IPS-18c (cell line): ENCODE measurements around the gene FAT2.
"Not testable (repeated sequence)": the region's sequence is repeated elsewhere in the genome, so short reads cannot be mapped to it uniquely, and the experiment has no call there.

Experiments
- H3K4me3 ChIP-seq: 2 replicates; pipeline ENCODE4 v1.7.0; 2013; ENCODE audit warnings: low read depth, mild to moderate bottlenecking, low read length, moderate library complexity; ENCODE audit not compliant: insufficient read depth
- H3K9me3 ChIP-seq: one replicate; pipeline ENCODE4 v1.6.1; 2013; ENCODE audit warnings: mild to moderate bottlenecking, low read length, moderate library complexity; ENCODE audit not compliant: control insufficient read depth, insufficient read depth

The FAT2 gene

GRCh38 chr5:151592855-151593408 lies 1.8 kb upstream of the FAT2 start:
- H3K4me3 ChIP-seq = no peak overlapping the region
- peaks cover 2% of the 10 kb centered on the region for H3K9me3 ChIP-seq

- no peak overlapping the region for H3K4me3 ChIP-seq
- peaks cover 2% of the 10 kb centered on the region for H3K9me3 ChIP-seq
Measured at GRCh38 chr5:151589878-151590570, 1.1 kb downstream of the FAT2 start.

GRCh38 chr5:151587796-151588555 lies 3.2 kb downstream of the FAT2 start:
- Histone ChIP-seq H3K4me3 (no peak overlapping the region), H3K9me3 (no peaks in the 10 kb centered on the region)

- Histone ChIP-seq H3K9me3 (no peaks in the 10 kb centered on the region), H3K4me3 (no peak overlapping the region)
Measured at GRCh38 chr5:151585970-151586369, 5.2 kb downstream of the FAT2 start.

GRCh38 chr5:151585344-151585743 lies 5.8 kb downstream of the FAT2 start:
- not testable (repeated sequence) for H3K9me3 ChIP-seq, H3K4me3 ChIP-seq

GRCh38 chr5:151584057-151584937 lies 6.8 kb downstream of the FAT2 start:
- no peaks in the 10 kb centered on the region for H3K9me3 ChIP-seq

GRCh38 chr5:151581812-151582583 lies 9.1 kb downstream of the FAT2 start:
- no peaks in the 10 kb centered on the region for H3K9me3 ChIP-seq
- H3K4me3 ChIP-seq = no peak overlapping the region

More at GRCh38 chr5:151584057-151584937, 6.8 kb downstream of the FAT2 start:
- no peak overlapping the region for H3K4me3 ChIP-seq

- Histone ChIP-seq H3K9me3 (no peaks in the 10 kb centered on the region), H3K4me3 (no peak overlapping the region)
Measured at GRCh38 chr5:151581347-151581746, 9.8 kb downstream of the FAT2 start.

- Histone ChIP-seq H3K4me3 (no peak overlapping the region), H3K9me3 (no peaks in the 10 kb centered on the region)
Measured at GRCh38 chr5:151580858-151581257, 10.3 kb downstream of the FAT2 start.

GRCh38 chr5:151580239-151580638 lies 10.9 kb downstream of the FAT2 start:
- H3K9me3 ChIP-seq = no peaks in the 10 kb centered on the region
- H3K4me3 ChIP-seq = no peak overlapping the region

GRCh38 chr5:151579146-151579545 lies 12.0 kb downstream of the FAT2 start:
- H3K4me3 ChIP-seq, H3K9me3 ChIP-seq: not testable (repeated sequence)

GRCh38 chr5:151578326-151579025 lies 12.7 kb downstream of the FAT2 start:
- H3K4me3 ChIP-seq = no peak overlapping the region
- no peaks in the 10 kb centered on the region for H3K9me3 ChIP-seq

- H3K4me3 ChIP-seq = no peak overlapping the region
- H3K9me3 ChIP-seq = no peaks in the 10 kb centered on the region
Measured at GRCh38 chr5:151577566-151577965, 13.6 kb downstream of the FAT2 start.

- H3K9me3 ChIP-seq = no peaks in the 10 kb centered on the region
- no peak overlapping the region for H3K4me3 ChIP-seq
Measured at GRCh38 chr5:151574444-151574996, 16.6 kb downstream of the FAT2 start.

GRCh38 chr5:151572657-151573368 lies 18.3 kb downstream of the FAT2 start:
- Histone ChIP-seq H3K9me3 (no peaks in the 10 kb centered on the region), H3K4me3 (no peak overlapping the region)
